HL-60 (cell line): ENCODE results near the gene TMEM140.

Experiments
- DNase-seq, 2 experiments: peaks; one replicate each; pipeline ENCODE4 v3.0.0-alpha.2; 2010 to 2020; ENCODE audit warnings: low read depth in 1 of 2, low spot score in 1 of 2
- H3K27ac ChIP-seq: fragments of 250-450 bp; sonication (Bioruptor Pico); replicated peaks from 2 replicates; pipeline ENCODE4 v1.5.1; 2020; ENCODE audit warnings: mild to moderate bottlenecking, moderate library complexity
- H3K27me3 ChIP-seq: fragments of 250-450 bp; sonication (Bioruptor Pico); 2 replicates; pipeline ENCODE4 v1.5.1; 2021; ENCODE audit warnings: mild to moderate bottlenecking, moderate library complexity; ENCODE audit not compliant: insufficient read depth, poor library complexity, severe bottlenecking
- H3K4me3 ChIP-seq: replicated peaks from 2 replicates; pipeline ENCODE4 v1.5.1; 2011; ENCODE audit warnings: mild to moderate bottlenecking, control low read depth, low read length; ENCODE audit not compliant: insufficient read depth
- CTCF ChIP-seq: IDR thresholded peaks from one replicate; pipeline ENCODE4 v1.5.1; 2011; ENCODE audit warnings: low read length, control low read depth, inconsistent platforms; ENCODE audit not compliant: insufficient read depth
- GABPA ChIP-seq: IDR thresholded peaks from 2 replicates; pipeline ENCODE4 v1.6.1; 2012; ENCODE audit warnings: low read depth
- POLR2AphosphoS5 ChIP-seq: IDR thresholded peaks from 2 replicates; pipeline ENCODE4 v1.6.1; 2012; ENCODE audit warnings: low read depth
- REST ChIP-seq: IDR thresholded peaks from 2 replicates; pipeline ENCODE4 v1.6.1; 2012; ENCODE audit warnings: low read depth; ENCODE audit not compliant: insufficient replicate concordance
- SPI1 ChIP-seq: IDR thresholded peaks from 2 replicates; pipeline ENCODE4 v1.6.1; 2012; ENCODE audit warnings: low read depth, mild to moderate bottlenecking, borderline replicate concordance

TMEM140 gene

GRCh38 chr7:135174941-135175340, 27.1 kb downstream of the TMEM140 start:
- Histone ChIP-seq H3K4me3 (no peak overlapping the region), H3K27ac (no peak overlapping the region), H3K27me3 (no peaks in the 10 kb centered on the region)
- TF ChIP-seq POLR2AphosphoS5 (no peak), SPI1 (no peak), REST (no peak), GABPA (no peak), CTCF (no peak)
- DNase-seq = no peak

- H3K27ac ChIP-seq = no peak overlapping the region
- TF ChIP-seq SPI1 (no peak), GABPA (no peak), POLR2AphosphoS5 (no peak), REST (no peak), CTCF (no peak)
- H3K4me3 ChIP-seq = no peak overlapping the region
- H3K27me3 ChIP-seq = no peaks in the 10 kb centered on the region
- DNase-seq = no peak
Observed at GRCh38 chr7:135175931-135176330, 28.1 kb downstream of the TMEM140 start.

GRCh38 chr7:135177028-135177696, 29.3 kb downstream of the TMEM140 start:
- DNase-seq = no peak
- H3K27ac ChIP-seq = no peak overlapping the region
- TF ChIP-seq CTCF (no peak), SPI1 (no peak), POLR2AphosphoS5 (no peak), GABPA (no peak), REST (no peak)
- H3K4me3 ChIP-seq = no peak overlapping the region
- H3K27me3 ChIP-seq = no peaks in the 10 kb centered on the region
